ENCODE results near the gene TNFSF11. TPM values are rescaled to one million over a fixed set of nuclear protein-coding genes. Genes with fewer than 3 reads are reported as not detected.

TNFSF11 gene
- total RNA-seq, 2 donors from 2014 or later = 3.9 TPM; not detected in 1

- intact Hi-C loops (cut with DNase I) = no loop called here
- no peak for ATAC-seq
- 34 to 50% methylated on average over 2 of the region's 2 CpGs for WGBS, 2 donors
- no peak overlapping the region for H3K27ac ChIP-seq
- H3K4me3 ChIP-seq = no peak overlapping the region
- TF ChIP-seq POLR2A (IDR thresholded peaks at IDR 0.05) (no peak), CTCF (IDR thresholded peaks at IDR 0.05) (no peak)
- H3K36me3 ChIP-seq (replicated peaks in 1 of 2; ENCODE audit: insufficient read depth in 1 of 2, low read depth in 2 of 2) = no peaks in the 10 kb centered on the region
- no peak for DNase-seq
- no peaks in the 10 kb centered on the region for H3K9me3 ChIP-seq
- no peaks in the 10 kb centered on the region for H3K4me1 ChIP-seq
- no peaks in the 10 kb centered on the region for H3K27me3 ChIP-seq
Observed at GRCh38 chr13:42611086-42611779, 37.3 kb downstream of the TNFSF11 start.

GRCh38 chr13:42612021-42612765 lies 38.2 kb downstream of the TNFSF11 start:
- Histone ChIP-seq H3K9me3 (no peaks in the 10 kb centered on the region), H3K27me3 (no peaks in the 10 kb centered on the region), H3K27ac (no peak overlapping the region), H3K4me3 (no peak overlapping the region), H3K4me1 (no peaks in the 10 kb centered on the region), H3K36me3 (replicated peaks in 1 of 2; ENCODE audit: insufficient read depth in 1 of 2, low read depth in 2 of 2) (no peaks in the 10 kb centered on the region)
- intact Hi-C loops (cut with DNase I) = no loop called here
- DNase-seq (no peak), ATAC-seq (no peak)
- TF ChIP-seq CTCF (IDR thresholded peaks at IDR 0.05) (no peak), POLR2A (IDR thresholded peaks at IDR 0.05) (no peak)
- WGBS, 2 donors = 75 to 76% methylated on average over 7 of the region's 7 CpGs

GRCh38 chr13:42614436-42615035 lies 40.6 kb downstream of the TNFSF11 start:
- DNase-seq = no peak
- intact Hi-C loops (cut with DNase I) = no loop called here

GRCh38 chr13:42615691-42616090 lies 41.7 kb downstream of the TNFSF11 start:
- no peak overlapping the region for H3K27ac ChIP-seq
- no peak overlapping the region for H3K4me3 ChIP-seq
- H3K27me3 ChIP-seq = no peaks in the 10 kb centered on the region
- H3K36me3 ChIP-seq (replicated peaks in 1 of 2; ENCODE audit: insufficient read depth in 1 of 2, low read depth in 2 of 2) = no peaks in the 10 kb centered on the region
- no peak for ATAC-seq
- H3K9me3 ChIP-seq = no peaks in the 10 kb centered on the region
- WGBS, 2 donors = 65 to 77% methylated on average over 6 of the region's 6 CpGs
- intact Hi-C loops (cut with DNase I) = no loop called here
- TF ChIP-seq POLR2A (IDR thresholded peaks at IDR 0.05) (no peak), CTCF (IDR thresholded peaks at IDR 0.05) (no peak)
- no peaks in the 10 kb centered on the region for H3K4me1 ChIP-seq
- DNase-seq = no peak

More at GRCh38 chr13:42614436-42615035, 40.6 kb downstream of the TNFSF11 start:
- H3K27ac ChIP-seq = no peak overlapping the region
- H3K9me3 ChIP-seq = no peaks in the 10 kb centered on the region
- ATAC-seq = no peak
- no peaks in the 10 kb centered on the region for H3K27me3 ChIP-seq
- no peaks in the 10 kb centered on the region for H3K4me1 ChIP-seq
- H3K36me3 ChIP-seq (replicated peaks in 1 of 2; ENCODE audit: insufficient read depth in 1 of 2, low read depth in 2 of 2) = no peaks in the 10 kb centered on the region
- TF ChIP-seq CTCF (IDR thresholded peaks at IDR 0.05) (no peak), POLR2A (IDR thresholded peaks at IDR 0.05) (no peak)
- no peak overlapping the region for H3K4me3 ChIP-seq
- 38 to 54% methylated on average over 3 of the region's 3 CpGs for WGBS, 2 donors

Data from body of pancreas (tissue), 4 donors.